ENCODE results near the gene CALHM1.

DNA sequence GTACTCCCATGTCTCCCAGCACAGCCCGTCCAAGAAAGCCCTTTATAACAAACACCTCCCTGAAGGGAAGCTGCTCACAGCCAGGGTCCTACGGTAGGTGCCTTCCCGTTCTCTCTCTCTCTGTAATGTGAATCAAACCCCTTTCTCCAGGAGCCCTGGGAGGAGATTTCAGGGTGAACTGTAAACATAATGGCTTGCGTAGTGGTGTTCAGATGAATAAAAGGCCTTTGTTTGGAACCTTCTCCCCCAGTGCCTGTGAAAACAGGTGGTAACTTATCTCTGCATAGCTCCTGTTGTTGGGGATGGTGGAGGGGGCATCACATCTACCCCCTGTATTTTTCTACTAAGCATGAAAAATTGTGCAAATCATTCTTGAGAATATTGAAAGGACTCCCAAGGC is 18.9 kb downstream of the CALHM1 start:
- TF ChIP-seq, protein P1, sequence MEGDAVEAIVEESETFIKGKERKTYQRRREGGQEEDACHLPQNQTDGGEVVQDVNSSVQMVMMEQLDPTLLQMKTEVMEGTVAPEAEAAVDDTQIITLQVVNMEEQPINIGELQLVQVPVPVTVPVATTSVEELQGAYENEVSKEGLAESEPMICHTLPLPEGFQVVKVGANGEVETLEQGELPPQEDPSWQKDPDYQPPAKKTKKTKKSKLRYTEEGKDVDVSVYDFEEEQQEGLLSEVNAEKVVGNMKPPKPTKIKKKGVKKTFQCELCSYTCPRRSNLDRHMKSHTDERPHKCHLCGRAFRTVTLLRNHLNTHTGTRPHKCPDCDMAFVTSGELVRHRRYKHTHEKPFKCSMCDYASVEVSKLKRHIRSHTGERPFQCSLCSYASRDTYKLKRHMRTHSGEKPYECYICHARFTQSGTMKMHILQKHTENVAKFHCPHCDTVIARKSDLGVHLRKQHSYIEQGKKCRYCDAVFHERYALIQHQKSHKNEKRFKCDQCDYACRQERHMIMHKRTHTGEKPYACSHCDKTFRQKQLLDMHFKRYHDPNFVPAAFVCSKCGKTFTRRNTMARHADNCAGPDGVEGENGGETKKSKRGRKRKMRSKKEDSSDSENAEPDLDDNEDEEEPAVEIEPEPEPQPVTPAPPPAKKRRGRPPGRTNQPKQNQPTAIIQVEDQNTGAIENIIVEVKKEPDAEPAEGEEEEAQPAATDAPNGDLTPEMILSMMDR (conservative IDR thresholded peaks at IDR 0.05; ENCODE audit: low read depth, low read length) = no peak
- no peak for TF ChIP-seq EZH2 (IDR thresholded peaks at IDR 0.05; ENCODE audit: borderline replicate concordance, low read depth, low read length, poor library complexity, severe bottlenecking)

All from A673 (cell line).